ENCODE measurements around the gene LYRM9.
"Not testable (repeated sequence)": the region's sequence is repeated elsewhere in the genome, so short reads cannot be mapped to it uniquely, and the experiment has no call there.

LYRM9 gene

GRCh38 chr17:27839571-27840405 lies 53.4 kb downstream of the LYRM9 start:
- not testable (repeated sequence) for DNase-seq (ENCODE audit: low read depth)

GRCh38 chr17:27838607-27839006 lies 54.6 kb downstream of the LYRM9 start:
- not testable (repeated sequence) for DNase-seq (ENCODE audit: low read depth)

- not testable (repeated sequence) for DNase-seq (ENCODE audit: low read depth)
These were observed 55.4 kb downstream of the LYRM9 start for GRCh38 chr17:27837769-27838168.

DNA sequence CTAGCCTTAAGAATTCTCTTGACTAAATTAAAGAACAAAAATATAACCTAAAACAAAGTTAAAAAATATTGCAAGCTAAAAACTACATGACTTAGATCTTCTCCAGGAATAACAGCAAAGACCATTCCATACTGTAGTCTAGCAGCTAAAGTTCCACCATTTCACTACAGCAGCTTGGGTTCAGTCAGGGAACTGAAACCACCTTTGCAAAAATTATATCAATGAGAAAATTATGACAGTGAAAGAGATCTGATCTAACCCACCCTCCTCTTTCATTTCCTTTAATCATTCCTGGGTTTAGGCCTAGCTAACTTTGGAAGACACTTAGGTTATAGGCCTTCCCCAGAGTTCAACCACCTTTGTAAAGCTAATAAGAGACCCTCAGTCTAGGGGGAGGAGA lies 56.5 kb downstream of the LYRM9 start:
- DNase-seq (ENCODE audit: low read depth) = no peak

DNA sequence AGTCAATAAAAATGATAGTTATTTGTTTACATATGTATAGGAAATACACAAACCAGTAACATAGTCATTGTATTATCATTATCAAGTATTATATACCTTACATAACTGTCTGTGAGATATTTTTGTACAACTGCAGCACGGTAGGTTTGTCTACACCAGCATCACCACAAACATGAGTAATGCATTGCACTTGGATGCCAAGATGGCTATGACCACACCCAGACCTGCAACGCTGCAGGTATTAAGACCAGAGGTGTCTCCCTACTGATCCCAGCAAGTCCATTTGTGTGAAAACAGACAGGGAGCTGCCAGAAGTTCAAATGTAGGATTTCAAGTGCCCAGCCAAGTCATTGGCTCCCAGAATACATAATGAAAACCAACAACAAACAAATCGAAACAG lies 58.6 kb downstream of the LYRM9 start:
- no peak for DNase-seq (ENCODE audit: low read depth)

GRCh38 chr17:27832831-27833230 lies 60.3 kb downstream of the LYRM9 start:
- no peak for DNase-seq (ENCODE audit: low read depth)

- DNase-seq (ENCODE audit: low read depth) = not testable (repeated sequence)
These were observed 63.3 kb downstream of the LYRM9 start for GRCh38 chr17:27829888-27830287.

GRCh38 chr17:27829143-27829711 lies 63.9 kb downstream of the LYRM9 start:
- DNase-seq (ENCODE audit: low read depth) = not testable (repeated sequence)

All from activated T-cell treated with anti-CD3 and anti-CD28 coated beads for 1 hour (primary cell).